GM19023 (cell line): ENCODE results near the gene OPCML.

Source experiments
- ATAC-seq: cut with Tn5 transposase; IDR thresholded peaks from one replicate; pipeline ENCODE4 v1.9.1; 2021; ENCODE audit warnings: mild to moderate bottlenecking, moderate library complexity; ENCODE audit not compliant: unreplicated experiment

Gene OPCML

GRCh38 chr11:132650969-132651720 lies 881.2 kb downstream of the OPCML start:
- no peak for ATAC-seq

- no peak for ATAC-seq
Observed at GRCh38 chr11:132649277-132649676, 883.0 kb downstream of the OPCML start.

- ATAC-seq, result no peak
Observed at GRCh38 chr11:132648851-132649250, 883.5 kb downstream of the OPCML start.

GRCh38 chr11:132646890-132647289 lies 885.4 kb downstream of the OPCML start:
- ATAC-seq, result no peak

GRCh38 chr11:132644520-132645239 lies 887.6 kb downstream of the OPCML start:
- no peak for ATAC-seq

- ATAC-seq, result no peak
Observed at GRCh38 chr11:132643239-132643638, 889.1 kb downstream of the OPCML start.

GRCh38 chr11:132640952-132641351 lies 891.3 kb downstream of the OPCML start:
- ATAC-seq, result no peak

- no peak for ATAC-seq
Observed at GRCh38 chr11:132639986-132640385, 892.3 kb downstream of the OPCML start.

GRCh38 chr11:132639403-132639802 lies 892.9 kb downstream of the OPCML start:
- no peak for ATAC-seq

GRCh38 chr11:132638423-132638822 lies 893.9 kb downstream of the OPCML start:
- no peak for ATAC-seq

GRCh38 chr11:132636523-132636922 lies 895.8 kb downstream of the OPCML start:
- ATAC-seq, result no peak

- no peak for ATAC-seq
Observed at GRCh38 chr11:132632641-132633124, 899.6 kb downstream of the OPCML start.

GRCh38 chr11:132631989-132632388 lies 900.3 kb downstream of the OPCML start:
- no peak for ATAC-seq

- ATAC-seq, result no peak
Observed at GRCh38 chr11:132627981-132628380, 904.3 kb downstream of the OPCML start.

GRCh38 chr11:132626446-132626845 lies 905.9 kb downstream of the OPCML start:
- ATAC-seq, result no peak

- no peak for ATAC-seq
Observed at GRCh38 chr11:132623511-132623910, 908.8 kb downstream of the OPCML start.

GRCh38 chr11:132621976-132622580 lies 910.2 kb downstream of the OPCML start:
- no peak for ATAC-seq

- no peak for ATAC-seq
Observed at GRCh38 chr11:132620423-132620822, 911.9 kb downstream of the OPCML start.

GRCh38 chr11:132610791-132611190 lies 921.5 kb downstream of the OPCML start:
- ATAC-seq, result no peak

GRCh38 chr11:132610216-132610615 lies 922.1 kb downstream of the OPCML start:
- no peak for ATAC-seq

GRCh38 chr11:132607575-132607974 lies 924.7 kb downstream of the OPCML start:
- ATAC-seq, result no peak
